ENCODE measurements around the gene TFRC.

GRCh38 chr3:196050597-196050996 is 31.3 kb downstream of the TFRC start:
- TF ChIP-seq CTCF (IDR thresholded peaks at IDR 0.05) (no peak), REST (IDR thresholded peaks at IDR 0.05; ENCODE audit: insufficient read depth in 1 of 2, low read depth in 2 of 2, low read length in 1 of 2) (no peak)

All from Panc1 (cell line).